NCI-H82 treated with DMSO at 0.1 percent for 48 hours (cell line): ENCODE measurements around the gene DAB2IP.

Source experiments
- DNase-seq: peaks from one replicate; lab custom pipeline; 2025; ENCODE audit not compliant: unreplicated experiment; lab: John Stamatoyannopoulos, UW

Gene DAB2IP

DNA sequence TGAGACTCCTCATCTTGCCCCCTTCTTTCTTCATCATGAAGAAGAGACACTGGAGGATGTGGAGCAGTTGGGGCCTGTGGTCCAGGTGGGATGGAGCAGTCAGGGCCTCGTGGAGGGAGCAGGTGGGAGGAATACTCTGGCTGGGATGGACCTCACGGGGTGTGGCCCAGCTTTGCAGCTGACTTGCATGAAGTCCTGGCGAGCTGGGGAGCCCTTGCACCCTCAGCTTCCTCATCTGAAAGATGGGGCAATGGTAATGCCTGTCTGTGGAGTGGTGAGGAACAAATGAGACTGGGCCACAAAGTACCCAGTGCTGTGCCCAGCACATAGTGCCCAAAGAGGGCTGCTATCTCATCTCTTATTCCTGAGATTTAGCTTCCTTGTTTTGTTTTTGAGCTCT, 91.5 kb downstream of the DAB2IP start:
- no peak for DNase-seq

DNA sequence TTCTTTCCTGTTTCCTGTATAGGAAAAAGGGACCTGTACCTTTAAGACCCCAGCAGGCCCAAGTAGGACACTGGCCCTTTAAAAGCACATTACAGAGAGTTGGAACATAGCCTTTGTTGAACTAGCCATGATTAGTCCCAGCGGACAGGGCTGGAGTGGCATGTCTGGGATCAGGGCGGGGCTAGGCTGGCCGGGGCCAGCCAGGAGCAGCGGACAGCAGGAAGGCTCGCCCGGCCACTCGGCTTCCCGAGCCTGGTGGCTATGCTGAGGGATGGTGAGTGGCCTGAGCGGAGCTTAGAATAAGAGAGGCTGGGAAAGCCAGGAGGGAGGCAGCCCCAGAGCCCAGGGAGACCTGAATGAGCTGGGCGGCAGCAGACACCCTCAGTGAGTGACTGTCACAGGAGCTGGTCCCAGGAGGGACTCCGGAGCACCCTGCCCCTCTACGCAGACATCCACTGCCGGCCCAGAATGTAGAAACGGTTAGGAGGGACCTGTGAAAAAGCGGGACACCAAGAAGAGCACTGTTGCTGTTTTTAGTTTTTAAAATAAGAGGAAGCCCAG, 92.1 kb downstream of the DAB2IP start:
- DNase-seq = no peak

DNA sequence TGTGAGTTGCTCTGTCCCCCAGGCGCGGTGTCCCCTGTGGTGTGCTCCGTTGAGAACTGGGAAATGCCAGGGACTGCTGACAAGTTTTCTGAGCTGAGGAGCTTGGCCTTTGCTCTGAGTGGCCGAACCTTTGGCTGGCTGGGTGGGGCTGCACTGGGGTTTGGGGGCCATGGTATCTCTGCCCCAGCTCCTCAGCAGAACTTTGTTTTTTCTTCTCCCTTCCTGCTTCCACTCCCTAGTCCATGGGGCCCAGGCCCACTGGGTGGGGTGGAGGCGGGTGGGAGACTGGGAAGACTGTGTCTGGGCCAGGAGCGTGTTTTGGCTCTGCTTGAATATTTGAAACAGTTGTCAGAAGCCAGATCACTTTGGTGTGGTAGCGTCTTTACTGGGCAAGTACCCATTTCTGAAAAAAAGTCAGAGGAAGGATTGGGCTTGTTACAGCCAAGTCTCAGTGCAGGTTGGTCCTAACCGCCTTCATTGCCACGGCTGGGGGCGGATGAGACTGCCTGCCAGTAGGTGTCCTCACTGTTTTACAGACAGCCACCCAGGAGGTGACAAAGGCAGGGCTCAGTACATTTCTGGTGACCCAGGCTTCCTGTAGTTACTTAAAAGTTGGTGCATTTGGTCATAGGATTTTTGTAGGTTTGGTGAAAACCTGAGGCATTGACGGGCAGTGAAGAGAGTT, 92.7 kb downstream of the DAB2IP start:
- DNase-seq = no peak

DNA sequence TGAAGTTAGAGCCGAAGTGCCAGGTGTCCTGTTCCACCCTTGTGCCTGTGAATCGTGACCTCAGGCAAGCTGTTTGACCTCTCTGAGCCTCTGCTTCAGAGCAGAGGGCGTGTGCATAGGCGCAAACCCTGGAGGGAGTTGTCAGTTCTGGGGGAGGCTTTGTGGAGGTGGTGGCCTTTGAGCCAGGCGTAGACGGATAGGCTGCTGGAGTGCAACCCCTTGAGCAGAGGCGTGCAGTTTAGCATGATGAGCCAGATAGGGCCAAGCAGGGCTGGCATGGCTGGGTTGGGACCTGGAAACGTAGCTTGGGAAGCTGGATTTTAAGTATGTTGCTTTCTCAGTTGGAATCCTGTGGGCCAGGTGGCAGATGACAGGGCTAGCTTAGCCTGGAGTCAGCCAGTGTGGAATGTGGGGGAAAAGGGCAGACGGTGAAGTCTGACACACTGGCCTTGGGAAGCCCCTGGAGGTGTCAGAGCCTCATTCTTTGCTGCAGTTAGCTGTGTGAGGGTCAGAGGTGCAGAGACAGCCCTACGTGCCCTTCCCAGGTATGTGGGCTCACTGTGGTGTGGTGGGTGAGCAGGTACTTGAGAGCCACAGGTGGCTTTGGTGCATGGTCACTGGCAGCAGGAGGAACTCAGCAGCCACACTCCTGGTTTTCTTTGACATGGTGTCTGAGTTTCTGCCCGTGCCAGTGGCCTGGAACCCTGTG, 93.4 kb downstream of the DAB2IP start:
- no peak for DNase-seq

DNA sequence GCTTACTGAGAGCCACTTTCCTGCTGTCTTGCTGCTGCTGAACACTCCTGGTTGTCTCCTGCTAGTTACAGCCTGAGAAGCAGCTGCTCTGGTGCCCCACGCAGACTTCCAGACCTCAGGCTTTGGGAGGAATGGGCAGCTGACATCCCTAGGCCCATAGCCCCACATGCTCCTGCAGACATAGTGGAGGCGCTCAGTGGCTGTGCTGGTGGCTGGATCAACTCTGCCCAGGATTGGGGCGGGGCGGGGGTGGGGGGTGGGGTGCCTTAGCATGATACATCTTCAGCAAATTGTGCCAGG, 93.9 kb downstream of the DAB2IP start:
- no peak for DNase-seq

DNA sequence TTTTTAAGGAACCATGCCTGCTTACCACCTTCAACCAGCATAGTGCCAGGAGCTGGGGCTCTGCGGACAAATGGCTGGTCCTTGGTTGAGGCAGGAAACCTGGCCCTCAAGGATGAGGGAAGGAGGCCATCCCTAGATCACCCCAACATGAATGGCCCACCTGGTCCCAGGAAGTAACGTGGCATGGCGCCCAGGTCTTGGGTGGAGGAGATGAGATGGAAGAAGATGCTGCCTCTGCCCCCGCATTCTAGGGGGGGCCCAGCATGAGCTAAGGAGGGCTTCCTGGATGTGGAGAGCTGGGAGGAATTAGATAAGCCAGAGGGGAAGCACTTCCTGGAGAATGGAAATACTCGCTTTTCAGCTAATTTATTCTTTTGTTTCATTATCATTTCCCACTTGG, 95.0 kb downstream of the DAB2IP start:
- no peak for DNase-seq

DNA sequence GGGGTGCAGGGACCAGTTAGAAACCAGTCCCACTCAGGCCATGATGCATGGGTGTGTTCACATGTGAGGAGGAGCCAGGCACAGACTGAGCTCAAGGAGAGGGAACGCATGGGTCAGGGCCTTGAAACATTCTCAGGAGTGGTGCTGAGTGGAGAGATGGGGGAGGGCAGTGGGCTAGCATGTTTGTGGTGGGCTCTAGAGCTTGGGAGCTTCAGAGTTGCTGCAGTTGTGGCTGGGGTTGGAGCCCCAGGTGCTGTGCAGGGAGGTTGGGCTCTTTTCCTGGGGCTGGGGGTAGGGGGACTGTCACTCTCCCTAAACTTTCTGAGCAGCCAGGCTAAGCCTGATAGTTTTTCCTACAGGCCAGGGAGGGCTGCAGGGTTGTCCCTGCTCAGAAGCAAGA, 95.4 kb downstream of the DAB2IP start:
- DNase-seq = no peak

DNA sequence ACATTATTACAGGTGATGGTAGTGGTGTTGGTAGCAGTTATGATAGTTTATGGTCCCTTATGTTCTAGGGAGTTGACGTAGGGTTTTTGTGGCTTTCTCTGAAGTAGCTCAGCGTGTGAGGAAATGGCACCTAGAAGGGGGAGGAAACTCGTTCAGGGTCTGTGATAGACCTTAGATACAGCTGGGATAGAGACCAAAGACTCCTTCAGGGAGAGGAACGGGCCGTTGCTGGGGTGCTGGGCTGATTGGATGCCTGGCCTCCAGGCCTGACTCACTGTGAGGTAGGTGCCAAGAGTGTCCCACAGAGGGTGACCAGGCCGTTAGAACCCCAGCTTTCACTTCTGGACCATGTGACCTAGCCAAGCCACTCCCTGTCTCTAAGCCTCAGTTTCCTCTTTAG, 96.6 kb downstream of the DAB2IP start:
- no peak for DNase-seq

DNA sequence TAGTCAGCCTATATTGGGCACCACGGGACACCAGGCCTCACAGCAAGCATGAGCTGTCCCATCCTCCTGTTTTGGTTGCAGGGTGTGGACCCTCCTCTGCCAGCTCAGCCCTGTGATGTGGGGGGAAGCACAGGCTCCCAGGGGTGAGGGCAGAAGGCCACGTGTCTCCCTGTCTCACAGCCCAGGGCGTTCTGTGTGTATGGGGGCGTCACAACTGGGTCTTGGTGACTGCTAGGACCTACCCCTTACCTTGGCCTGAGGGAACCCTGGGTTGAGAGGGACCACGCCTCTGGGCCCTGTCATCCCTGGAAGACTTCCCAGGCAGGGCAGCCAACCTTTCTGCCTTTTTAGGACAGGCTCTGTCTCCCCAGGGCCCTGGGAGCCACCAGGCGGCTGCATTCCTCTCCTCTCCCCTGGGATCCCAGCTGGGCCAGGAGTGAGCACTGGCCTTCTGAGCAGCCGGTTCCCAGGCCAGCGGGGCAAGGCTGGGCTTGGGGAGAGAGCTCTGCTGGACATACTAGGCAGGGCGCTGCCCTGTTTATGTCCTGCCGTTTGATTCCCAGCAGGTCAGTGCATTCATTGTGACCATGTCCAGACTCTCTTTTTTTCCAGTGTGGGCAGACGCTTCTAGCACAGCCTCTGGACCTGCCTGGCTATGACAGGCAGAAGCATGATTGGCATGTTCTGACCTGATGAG, 97.4 kb downstream of the DAB2IP start:
- DNase-seq = no peak

DNA sequence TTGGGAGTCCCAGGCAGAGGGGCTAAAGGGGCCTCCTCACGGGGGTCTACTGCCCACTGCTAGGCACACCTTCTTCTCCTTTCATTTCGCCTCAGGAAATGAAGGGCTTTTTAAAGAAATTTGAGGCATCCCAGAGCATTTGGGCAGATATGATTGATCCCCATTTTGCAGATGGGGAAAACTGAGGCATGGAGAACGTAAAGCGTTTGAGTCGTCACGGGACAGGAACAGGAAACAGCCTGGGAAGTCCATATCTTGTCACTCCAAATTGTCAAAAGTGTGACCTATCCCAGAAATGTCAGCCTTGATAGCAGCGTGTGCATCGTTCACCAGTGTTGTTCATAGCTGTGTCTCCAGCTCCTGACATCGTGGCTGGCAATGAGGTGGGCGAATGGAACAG, 98.2 kb downstream of the DAB2IP start:
- no peak for DNase-seq

DNA sequence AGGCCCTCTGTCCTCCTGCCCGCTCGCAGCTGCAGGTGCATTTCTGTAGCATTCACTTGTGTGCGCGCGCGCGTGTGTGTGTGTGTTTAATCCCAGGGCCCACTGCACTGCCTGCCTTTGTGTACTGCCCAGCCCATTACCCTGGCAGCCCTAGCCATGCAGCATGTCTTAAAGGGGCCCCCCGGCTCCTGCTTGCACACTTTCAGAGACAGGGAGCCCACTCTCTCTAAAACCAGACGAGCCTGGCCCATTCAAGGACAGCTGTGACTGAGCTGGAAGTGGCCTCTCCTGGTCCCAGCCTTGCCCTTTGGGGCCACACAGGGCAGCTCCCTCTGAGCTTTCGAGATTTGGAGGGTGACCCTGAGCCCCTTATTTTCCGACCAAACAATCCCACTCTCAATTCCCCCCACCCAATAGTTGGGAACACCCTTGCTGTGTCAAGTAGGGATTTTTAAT, 98.9 kb downstream of the DAB2IP start:
- no peak for DNase-seq

DNA sequence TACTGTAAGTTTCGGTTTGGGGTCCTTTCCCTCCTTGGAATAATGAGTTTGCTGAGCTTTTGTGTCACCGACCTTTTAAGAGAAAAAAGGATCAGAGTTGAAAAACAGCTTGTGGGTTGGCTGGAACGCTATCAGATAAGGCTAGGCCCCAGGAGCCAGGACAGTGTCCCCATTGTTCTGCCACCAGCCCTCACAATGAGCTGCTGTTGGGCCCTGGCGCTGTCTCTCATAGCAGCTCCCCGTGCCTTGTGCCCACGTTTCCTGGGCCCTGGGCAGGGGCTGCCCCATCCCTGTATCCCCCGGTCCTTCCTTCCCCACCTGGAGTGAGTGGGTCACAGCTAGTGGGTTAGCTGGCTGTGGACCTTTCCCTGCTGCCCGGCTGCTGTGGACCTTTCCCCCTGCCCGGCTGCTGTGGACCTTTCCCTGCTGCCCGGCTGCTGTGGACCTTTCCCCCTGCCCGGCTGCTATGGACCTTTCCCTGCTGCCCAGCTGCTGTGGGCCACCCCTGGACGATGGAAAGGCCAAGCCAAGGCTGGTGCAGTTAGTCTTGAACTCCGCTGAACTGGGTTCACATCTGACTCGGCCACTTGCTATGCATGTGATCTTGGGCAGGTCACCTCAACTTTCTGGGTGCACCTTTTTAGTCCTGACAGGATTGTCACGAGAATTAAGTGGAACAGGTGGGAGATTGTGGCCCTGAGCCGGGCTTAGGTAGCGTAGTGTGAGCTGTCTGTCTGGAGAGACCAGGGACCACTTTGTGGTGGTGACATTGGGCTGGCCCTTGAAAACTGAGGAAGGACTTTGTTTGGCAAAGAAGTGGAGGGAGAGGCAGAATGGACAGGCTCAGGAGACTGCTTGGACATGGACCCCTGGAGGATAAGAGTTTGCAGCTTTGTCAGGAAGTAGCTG, 99.5 kb downstream of the DAB2IP start:
- no peak for DNase-seq

DNA sequence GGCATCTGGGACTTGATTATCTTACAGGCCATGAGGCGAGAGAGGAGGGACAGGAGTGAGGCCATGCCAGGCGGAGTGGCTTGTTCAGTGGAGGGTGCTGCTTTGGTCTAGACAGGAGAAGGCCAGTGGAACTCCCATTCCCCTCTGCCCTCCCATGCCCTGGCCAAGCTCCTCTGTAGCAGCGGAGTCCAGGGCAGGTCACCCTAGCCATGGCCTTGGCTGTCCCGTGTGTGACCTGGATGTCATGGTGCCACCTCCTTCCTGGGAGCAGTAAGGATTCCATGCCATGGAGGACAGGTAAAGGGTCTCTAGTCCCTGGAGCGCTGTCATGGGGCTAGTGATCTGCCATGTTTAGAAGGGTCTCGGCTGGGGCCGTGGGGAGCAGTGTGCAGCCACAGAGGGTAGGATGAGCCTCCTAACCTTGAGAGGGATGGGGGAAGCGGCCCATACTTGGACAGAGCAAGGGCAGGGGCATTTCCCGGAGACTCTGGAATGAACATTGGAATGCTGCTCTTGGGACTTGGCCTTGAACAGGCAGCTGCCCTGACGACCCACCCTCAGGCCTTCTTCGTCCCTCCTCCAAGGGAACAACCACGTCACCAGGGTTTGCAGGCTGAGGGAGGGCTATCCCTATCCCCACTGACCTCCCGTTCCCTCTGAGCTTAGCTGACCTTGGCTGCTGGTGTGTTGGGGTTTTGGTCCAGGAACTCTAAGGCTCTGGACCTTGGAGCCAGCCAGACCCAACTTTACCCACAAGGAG, 100.4 kb downstream of the DAB2IP start:
- no peak for DNase-seq

DNA sequence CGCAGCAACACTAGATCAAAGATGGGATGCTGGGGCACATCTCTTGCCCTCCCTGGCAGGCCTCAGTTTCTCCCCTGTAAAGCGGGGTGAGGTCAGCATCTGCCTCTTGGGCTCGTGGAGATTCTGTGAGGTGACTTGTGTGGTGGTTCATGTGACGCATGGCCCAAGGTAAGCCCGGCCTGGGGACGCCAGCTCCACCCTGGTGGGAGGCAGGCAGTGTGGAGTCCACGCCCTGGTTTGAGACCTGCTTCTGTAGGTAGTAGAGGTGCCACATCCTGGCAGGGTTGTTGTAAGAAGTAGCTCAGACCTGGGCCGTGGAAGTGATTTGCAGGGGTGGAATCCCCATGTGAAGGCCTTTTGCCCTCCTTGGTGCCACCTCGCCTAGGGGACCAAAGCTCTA, 101.5 kb downstream of the DAB2IP start:
- DNase-seq = no peak

DNA sequence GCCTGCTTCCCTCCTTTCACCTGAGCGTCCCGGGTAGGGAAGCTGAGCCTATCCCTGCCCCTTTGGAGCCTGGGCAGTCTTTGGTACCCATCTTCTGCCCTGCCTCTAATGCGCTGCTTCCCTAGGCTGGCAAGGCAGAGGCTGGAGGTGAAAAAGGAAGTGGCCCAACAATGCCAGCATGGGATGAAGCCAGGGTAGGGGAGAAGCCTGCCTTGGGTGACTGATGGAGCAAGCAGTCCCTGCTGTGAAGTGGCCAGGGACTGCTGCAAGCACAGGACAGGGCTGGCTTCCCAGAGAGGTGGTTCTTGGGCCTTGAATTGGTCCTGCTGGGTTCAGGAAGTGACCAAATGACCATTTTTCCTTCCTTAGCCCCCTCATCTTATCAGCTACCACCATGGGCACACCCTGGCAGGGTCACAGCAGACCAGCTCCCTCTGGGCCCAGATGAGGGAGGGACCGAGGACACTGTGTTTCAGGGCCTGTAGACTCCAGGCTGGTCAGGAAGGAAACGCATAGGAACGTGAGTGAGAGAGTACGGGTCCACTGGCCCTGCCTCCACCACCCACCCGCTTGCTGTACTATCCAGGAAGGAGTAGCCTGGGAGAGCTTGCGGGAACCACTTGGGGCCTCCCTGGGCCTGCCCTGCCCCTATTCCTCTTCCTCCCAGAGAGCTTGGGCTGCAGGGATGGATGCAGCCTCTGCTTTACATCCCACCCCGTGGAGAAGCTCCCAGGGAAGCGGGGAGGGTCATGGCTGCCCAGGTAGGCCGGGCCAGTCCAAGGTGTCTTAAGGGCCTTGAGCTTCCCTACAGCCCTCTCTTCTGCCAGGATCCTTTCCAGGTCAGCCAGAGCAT, 102.6 kb downstream of the DAB2IP start:
- DNase-seq = no peak

DNA sequence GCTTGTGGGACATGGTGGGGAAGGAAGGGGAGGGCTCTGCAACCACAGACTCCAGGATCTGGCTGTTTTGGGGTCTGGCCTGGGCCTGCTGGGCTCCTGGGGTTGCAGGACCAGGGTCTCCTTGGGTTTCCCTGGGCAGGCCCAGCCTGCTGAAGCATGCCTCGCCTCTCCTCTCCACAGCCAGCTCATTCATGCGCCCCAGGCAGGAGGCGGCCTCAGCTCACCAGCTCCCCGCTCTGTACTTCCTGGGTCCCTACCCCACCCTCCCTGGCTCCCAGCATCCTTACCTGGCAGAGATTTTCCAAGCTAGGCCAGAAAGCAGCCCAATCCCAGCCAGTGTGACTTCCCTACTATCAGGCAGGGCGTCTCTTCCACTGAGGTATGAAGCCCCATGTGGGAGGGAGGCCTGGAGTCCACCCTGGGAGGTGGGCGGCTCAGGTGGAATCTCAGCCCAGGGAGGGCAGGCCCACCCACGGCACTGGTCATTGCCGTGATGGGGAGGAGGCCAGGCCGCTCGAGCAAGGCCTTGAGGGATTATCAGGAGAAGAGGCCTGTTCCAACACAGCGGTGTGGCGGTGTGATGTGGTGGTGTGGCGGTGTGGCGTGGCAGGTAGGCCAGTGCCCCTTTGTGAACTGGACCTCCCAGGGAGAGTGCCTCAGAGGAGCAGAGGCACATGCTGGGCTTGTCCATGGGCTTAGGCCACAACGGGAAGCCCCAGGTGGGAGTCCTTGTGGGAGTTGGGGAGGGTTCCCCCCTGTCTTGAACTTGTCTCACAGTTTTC, 103.4 kb downstream of the DAB2IP start:
- no peak for DNase-seq

DNA sequence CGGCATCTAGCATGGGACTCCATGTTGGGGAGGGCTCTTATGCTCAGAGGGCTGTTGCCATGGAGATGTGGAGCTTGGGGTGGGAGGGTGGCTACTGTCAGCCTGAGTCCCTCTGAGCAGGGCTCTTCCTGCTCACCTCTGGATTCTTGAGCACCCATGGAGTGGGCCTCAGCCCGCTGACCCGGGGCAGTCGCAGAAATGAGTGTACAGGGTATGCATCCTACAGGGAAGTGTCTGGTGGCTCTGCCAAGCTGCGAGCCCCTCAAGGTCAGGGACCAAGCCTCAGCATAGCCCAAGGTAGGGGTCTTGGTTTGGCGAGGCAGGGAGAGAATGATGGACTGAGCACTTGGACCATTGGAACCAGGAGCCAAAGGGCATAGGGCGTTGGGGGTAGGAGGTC, 104.1 kb downstream of the DAB2IP start:
- no peak for DNase-seq

DNA sequence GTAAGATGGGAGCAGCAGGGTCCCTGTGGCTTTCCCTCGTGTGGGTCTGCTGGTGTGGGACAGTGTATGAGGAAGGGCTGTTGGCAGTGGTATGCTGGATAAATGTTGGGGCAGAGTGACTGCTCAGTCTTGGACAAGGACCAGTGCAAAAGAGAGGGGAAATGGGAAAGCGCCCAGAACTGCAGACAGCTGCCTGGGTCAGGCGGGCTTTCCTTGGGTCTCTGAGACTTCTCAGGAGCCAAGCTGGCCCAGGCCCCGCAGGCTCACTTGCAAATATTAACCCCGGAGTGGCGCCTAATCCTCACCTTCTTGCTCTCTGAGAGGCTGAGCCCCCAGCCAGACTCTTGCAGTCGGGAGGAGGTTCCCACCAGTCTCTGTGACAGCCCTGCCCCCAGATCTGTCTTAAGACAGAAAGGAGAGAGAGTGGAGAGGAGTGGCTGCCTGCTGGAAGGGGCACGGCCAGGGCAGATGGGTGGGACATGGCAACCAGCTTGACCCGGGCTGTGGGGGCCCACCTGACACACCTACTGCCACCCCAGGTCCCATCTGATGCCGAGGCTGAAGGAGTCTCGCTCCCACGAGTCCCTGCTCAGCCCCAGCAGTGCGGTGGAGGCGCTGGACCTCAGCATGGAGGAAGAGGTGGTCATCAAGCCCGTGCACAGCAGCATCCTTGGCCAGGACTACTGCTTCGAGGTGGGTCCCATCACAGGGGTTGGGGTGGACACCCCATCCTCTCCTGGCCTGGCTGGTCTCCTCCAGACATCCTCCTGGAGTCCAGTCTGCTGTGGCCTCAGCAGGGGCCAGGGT, 105.2 kb downstream of the DAB2IP start:
- no peak for DNase-seq
